Measurements from ENCODE around the gene RNF128.

DNA sequence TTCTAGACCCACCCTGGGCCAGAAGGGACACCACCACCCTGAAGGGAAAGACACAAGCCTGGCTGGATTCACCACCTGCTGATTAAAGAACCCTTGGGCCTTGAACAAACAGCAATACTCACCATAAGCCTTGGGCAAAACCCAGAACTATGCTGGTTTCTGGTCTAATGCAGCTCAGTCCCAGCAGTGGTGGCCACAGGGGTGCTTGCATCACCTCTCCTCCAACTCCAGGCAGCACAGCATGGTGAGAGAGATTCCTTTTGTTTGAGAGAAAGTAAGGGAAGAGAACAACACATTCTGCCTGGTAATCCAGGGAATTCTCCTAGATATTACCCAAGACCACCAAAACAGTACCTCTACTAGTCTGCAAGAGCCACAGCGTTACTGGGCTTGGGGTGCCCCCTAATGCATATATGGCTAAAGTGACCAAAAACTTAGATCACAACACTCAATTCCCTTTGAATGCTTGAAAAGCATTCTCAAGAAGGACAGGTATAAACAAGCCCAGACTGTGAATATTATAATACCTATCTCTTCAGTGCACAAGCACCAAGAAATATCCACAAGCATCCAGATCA is 25.7 kb downstream of the RNF128 start:
- TF ChIP-seq POLR2AphosphoS5 (IDR thresholded peaks at IDR 0.05; ENCODE audit: low read depth, low read length) (no peak), FOXP2 (optimal IDR thresholded peaks at IDR 0.05; ENCODE audit: borderline replicate concordance, extremely low read depth, extremely low read length, insufficient read depth) (no peak), SIN3A (IDR thresholded peaks at IDR 0.05; ENCODE audit: borderline replicate concordance, insufficient read depth, low read length) (no peak)
